Epithelial cell of proximal tubule (primary cell): ENCODE measurements around the gene IL17RC. TPM values are rescaled to one million over a fixed set of nuclear protein-coding genes. Genes with fewer than 3 reads are reported as not detected.

Source experiments
- DNase-seq: peaks from one replicate; pipeline ENCODE4 v3.0.0-alpha.2; 2011; ENCODE audit warnings: low read depth
- H3K4me3 ChIP-seq: 2 replicates; pipeline ENCODE4 v1.5.1; 2011; ENCODE audit warnings: low read depth, mild to moderate bottlenecking, low read length
- total RNA-seq: library from RNA; depleted of rRNA; stranded (reverse); fragments of >200 nt; gene quantifications from 2 replicates; pipeline ENCODE4 v1.2.3, GENCODE V29; 2015
- TF ChIP-seq, protein P1 (sequence below): conservative IDR thresholded peaks from 2 replicates; pipeline ENCODE4 v1.5.1; 2012; ENCODE audit warnings: low read depth, mild to moderate bottlenecking, low read length

Gene IL17RC
- total RNA-seq, 1 donor from 2014 or later = 35.3 TPM

DNA sequence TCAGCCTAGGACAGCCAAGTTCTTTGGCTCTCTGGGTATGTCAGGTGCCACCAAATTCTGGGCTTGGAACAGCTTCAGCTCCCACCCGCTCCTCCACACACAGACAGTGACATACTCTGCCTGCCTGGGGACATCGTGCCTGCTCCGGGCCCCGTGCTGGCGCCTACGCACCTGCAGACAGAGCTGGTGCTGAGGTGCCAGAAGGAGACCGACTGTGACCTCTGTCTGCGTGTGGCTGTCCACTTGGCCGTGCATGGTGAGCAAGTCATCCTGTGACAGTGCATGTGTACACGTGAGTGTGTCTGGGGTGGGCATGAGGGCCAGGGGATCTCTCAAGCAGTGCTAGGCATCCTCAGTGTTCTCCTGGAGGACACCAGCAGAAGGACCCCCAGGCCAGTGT is 922 bp downstream of the IL17RC start:
- peak overlapping the region; percentile 59 for H3K4me3 ChIP-seq
- TF ChIP-seq, protein P1, sequence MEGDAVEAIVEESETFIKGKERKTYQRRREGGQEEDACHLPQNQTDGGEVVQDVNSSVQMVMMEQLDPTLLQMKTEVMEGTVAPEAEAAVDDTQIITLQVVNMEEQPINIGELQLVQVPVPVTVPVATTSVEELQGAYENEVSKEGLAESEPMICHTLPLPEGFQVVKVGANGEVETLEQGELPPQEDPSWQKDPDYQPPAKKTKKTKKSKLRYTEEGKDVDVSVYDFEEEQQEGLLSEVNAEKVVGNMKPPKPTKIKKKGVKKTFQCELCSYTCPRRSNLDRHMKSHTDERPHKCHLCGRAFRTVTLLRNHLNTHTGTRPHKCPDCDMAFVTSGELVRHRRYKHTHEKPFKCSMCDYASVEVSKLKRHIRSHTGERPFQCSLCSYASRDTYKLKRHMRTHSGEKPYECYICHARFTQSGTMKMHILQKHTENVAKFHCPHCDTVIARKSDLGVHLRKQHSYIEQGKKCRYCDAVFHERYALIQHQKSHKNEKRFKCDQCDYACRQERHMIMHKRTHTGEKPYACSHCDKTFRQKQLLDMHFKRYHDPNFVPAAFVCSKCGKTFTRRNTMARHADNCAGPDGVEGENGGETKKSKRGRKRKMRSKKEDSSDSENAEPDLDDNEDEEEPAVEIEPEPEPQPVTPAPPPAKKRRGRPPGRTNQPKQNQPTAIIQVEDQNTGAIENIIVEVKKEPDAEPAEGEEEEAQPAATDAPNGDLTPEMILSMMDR = no peak
- no peak for DNase-seq

DNA sequence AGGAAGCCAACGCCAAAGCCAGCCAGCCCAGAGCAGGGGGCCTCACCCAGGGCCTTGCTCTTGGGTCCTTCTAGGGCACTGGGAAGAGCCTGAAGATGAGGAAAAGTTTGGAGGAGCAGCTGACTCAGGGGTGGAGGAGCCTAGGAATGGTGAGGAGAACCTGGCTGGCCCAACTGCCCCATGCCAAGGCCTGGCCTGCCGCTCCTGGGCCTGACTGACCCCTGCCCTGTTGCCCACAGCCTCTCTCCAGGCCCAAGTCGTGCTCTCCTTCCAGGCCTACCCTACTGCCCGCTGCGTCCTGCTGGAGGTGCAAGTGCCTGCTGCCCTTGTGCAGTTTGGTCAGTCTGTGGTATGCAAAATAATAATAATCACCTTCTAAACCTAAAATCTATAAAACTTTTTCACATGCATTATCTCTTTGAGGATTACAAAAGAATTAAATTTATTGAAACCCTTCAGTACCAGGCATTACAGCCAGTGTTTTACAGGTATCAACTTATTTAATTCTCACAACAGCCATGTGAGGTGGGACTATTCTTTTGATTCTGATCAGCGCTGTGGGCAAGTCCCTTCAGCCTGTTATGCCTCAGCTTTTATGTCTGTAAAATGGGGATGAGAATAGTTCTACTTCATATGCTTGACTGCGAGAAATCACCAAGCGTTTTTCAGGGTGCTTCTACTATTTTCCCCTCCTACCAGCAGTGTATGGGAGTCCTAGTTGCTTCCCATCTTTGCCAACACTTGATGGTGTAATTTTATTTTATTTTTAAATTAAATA is 1.6 kb downstream of the IL17RC start:
- TF ChIP-seq, protein P1 = no peak
- DNase-seq = no peak
- H3K4me3 ChIP-seq = no peak overlapping the region

DNA sequence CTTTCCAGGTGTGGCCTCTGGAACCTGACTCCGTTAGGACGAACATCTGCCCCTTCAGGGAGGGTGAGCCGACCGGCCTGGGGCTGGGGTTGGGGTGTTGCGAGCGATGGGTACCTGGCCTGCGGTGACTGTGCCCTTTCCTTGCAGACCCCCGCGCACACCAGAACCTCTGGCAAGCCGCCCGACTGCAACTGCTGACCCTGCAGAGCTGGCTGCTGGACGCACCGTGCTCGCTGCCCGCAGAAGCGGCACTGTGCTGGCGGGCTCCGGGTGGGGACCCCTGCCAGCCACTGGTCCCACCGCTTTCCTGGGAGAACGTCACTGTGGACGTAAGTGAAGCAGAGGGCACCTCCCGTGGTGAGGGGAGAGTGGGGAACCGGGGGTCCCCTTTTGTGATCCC is 11.3 kb downstream of the IL17RC start:
- H3K4me3 ChIP-seq = no peak overlapping the region
- DNase-seq = no peak
- TF ChIP-seq, protein P1 = no peak

DNA sequence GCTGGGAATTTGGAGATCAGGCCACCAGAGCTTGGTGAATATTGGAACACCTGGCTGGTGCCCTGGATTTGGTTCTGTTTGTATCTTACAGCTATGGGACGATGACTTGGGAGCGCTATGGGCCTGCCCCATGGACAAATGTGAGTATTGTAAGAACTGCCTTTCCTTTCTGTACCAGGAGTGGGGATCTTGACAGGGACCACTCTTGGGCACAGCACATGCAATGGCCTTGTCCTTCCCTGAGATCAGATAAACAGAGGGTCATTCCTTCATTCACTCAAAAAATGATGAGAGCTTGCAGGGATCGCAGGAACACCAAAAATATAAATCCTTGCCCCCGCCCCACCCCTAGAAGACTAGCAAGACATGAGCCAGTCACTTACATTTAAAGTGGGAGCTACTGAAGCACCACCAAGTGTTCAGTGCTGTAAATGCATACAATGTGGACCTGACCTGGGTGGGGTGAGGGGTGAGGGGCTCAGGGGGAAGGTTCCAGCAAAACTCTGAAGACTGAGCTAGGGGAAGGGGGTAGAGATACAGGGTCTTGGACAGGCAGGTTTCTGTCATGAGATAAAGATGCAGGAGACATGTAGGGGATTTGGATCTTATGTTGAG is 14.0 kb downstream of the IL17RC start:
- H3K4me3 ChIP-seq = no peak overlapping the region
- TF ChIP-seq, protein P1 = peak; percentile 19
- no peak for DNase-seq

DNA sequence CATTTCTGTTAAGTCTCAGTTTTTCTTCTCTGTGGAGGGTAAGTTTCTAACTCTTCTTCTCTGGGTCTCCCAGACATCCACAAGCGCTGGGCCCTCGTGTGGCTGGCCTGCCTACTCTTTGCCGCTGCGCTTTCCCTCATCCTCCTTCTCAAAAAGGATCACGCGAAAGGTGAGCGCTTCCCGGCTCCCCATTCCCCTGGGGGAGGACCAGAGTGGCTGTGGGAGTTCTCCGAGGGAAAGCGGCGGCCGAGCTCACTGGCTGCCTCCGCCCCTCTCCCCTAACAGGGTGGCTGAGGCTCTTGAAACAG is 15.6 kb downstream of the IL17RC start:
- TF ChIP-seq, protein P1 = no peak
- H3K4me3 ChIP-seq = peak overlapping the region; percentile 88
- DNase-seq = no peak

DNA sequence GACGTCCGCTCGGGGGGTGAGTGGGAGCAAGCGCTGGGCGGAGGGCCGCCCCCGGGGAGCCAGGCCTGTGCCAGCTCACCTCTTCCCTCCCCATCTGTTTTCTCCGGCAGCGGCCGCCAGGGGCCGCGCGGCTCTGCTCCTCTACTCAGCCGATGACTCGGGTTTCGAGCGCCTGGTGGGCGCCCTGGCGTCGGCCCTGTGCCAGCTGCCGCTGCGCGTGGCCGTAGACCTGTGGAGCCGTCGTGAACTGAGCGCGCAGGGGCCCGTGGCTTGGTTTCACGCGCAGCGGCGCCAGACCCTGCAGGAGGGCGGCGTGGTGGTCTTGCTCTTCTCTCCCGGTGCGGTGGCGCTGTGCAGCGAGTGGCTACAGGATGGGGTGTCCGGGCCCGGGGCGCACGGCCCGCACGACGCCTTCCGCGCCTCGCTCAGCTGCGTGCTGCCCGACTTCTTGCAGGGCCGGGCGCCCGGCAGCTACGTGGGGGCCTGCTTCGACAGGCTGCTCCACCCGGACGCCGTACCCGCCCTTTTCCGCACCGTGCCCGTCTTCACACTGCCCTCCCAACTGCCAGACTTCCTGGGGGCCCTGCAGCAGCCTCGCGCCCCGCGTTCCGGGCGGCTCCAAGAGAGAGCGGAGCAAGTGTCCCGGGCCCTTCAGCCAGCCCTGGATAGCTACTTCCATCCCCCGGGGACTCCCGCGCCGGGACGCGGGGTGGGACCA is 16.1 kb downstream of the IL17RC start:
- no peak for DNase-seq
- H3K4me3 ChIP-seq = peak overlapping the region; percentile 88
- TF ChIP-seq, protein P1 = peak; percentile 71
